Measurements from ENCODE around the gene COTL1.
A peak's percentile ranks its signal among the peaks of the same experiment; 100 is the strongest.
"Not testable (repeated sequence)": the region's sequence is repeated elsewhere in the genome, so short reads cannot be mapped to it uniquely, and the experiment has no call there.

Gene COTL1

GRCh38 chr16:84643180-84643583 lies 25.3 kb upstream of the COTL1 start:
- no peak for DNase-seq

GRCh38 chr16:84641643-84642358 lies 23.9 kb upstream of the COTL1 start:
- peak in 1 of 5 experiments; percentile 46 for DNase-seq

- DNase-seq = no peak
These were observed 22.3 kb upstream of the COTL1 start for GRCh38 chr16:84640145-84640544.

- peak in 1 of 5 experiments; percentile 61 for DNase-seq
These were observed 20.4 kb upstream of the COTL1 start for GRCh38 chr16:84638231-84638806.

GRCh38 chr16:84637709-84638108 lies 19.8 kb upstream of the COTL1 start:
- no peak for DNase-seq

GRCh38 chr16:84635702-84636101 lies 17.8 kb upstream of the COTL1 start:
- no peak for DNase-seq

GRCh38 chr16:84633622-84634021 lies 15.7 kb upstream of the COTL1 start:
- DNase-seq = no peak

GRCh38 chr16:84632862-84633261 lies 15.0 kb upstream of the COTL1 start:
- DNase-seq = not testable (repeated sequence)

GRCh38 chr16:84631886-84632285 lies 14.0 kb upstream of the COTL1 start:
- DNase-seq = no peak

- DNase-seq = no peak
These were observed 13.2 kb upstream of the COTL1 start for GRCh38 chr16:84631153-84631466.

- no peak for DNase-seq
These were observed 12.7 kb upstream of the COTL1 start for GRCh38 chr16:84630446-84631152.

- DNase-seq = no peak
These were observed 12.1 kb upstream of the COTL1 start for GRCh38 chr16:84630009-84630408.

- no peak for DNase-seq
These were observed 11.7 kb upstream of the COTL1 start for GRCh38 chr16:84629580-84629979.

GRCh38 chr16:84628226-84628731 lies 10.4 kb upstream of the COTL1 start:
- no peak for DNase-seq

- DNase-seq = no peak
These were observed 7.7 kb upstream of the COTL1 start for GRCh38 chr16:84625556-84625955.

GRCh38 chr16:84620913-84621312 lies 3.0 kb upstream of the COTL1 start:
- not testable (repeated sequence) for DNase-seq

- no peak for DNase-seq
These were observed 943 bp upstream of the COTL1 start for GRCh38 chr16:84618581-84619460.

- DNase-seq = peak in 3 of 5 experiments; percentile 36 to 69 (median 37)
These were observed 662 bp downstream of the COTL1 start for GRCh38 chr16:84617041-84617790.

GRCh38 chr16:84616515-84616914 lies 1.4 kb downstream of the COTL1 start:
- DNase-seq = peak in 1 of 5 experiments; percentile 46

GRCh38 chr16:84614968-84615813 lies 2.7 kb downstream of the COTL1 start:
- DNase-seq = peak in 1 of 5 experiments; percentile 48

GRCh38 chr16:84614623-84614967 lies 3.3 kb downstream of the COTL1 start:
- DNase-seq = peak in 1 of 5 experiments; percentile 46

All from T-helper 2 cell (primary cell).